ENCODE data around the gene TGFB2.

TGFB2 gene

GRCh38 chr1:218481116-218481775 is 136.1 kb downstream of the TGFB2 start:
- no peak for DNase-seq (ENCODE audit: low spot score)
- ChIA-PET POLR2A (ENCODE audit: low non-redundant PET) (no interaction called here), CTCF (no interaction called here)
- H3K27ac ChIP-seq, result no peak overlapping the region
- TF ChIP-seq, protein P1, sequence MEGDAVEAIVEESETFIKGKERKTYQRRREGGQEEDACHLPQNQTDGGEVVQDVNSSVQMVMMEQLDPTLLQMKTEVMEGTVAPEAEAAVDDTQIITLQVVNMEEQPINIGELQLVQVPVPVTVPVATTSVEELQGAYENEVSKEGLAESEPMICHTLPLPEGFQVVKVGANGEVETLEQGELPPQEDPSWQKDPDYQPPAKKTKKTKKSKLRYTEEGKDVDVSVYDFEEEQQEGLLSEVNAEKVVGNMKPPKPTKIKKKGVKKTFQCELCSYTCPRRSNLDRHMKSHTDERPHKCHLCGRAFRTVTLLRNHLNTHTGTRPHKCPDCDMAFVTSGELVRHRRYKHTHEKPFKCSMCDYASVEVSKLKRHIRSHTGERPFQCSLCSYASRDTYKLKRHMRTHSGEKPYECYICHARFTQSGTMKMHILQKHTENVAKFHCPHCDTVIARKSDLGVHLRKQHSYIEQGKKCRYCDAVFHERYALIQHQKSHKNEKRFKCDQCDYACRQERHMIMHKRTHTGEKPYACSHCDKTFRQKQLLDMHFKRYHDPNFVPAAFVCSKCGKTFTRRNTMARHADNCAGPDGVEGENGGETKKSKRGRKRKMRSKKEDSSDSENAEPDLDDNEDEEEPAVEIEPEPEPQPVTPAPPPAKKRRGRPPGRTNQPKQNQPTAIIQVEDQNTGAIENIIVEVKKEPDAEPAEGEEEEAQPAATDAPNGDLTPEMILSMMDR (conservative IDR thresholded peaks at IDR 0.05; ENCODE audit: low read depth), result no peak

GRCh38 chr1:218482683-218483082 is 137.5 kb downstream of the TGFB2 start:
- ChIA-PET POLR2A (ENCODE audit: low non-redundant PET) (no interaction called here), CTCF (no interaction called here)
- TF ChIP-seq, protein P1 (conservative IDR thresholded peaks at IDR 0.05; ENCODE audit: low read depth), result no peak
- DNase-seq (ENCODE audit: low spot score), result no peak
- no peak overlapping the region for H3K27ac ChIP-seq

GRCh38 chr1:218485241-218485928 is 140.2 kb downstream of the TGFB2 start:
- ChIA-PET POLR2A (ENCODE audit: low non-redundant PET) (no interaction called here), CTCF (no interaction called here)
- TF ChIP-seq, protein P1 (conservative IDR thresholded peaks at IDR 0.05; ENCODE audit: low read depth), result no peak
- no peak overlapping the region for H3K27ac ChIP-seq
- DNase-seq (ENCODE audit: low spot score), result no peak

- no peak for DNase-seq (ENCODE audit: low spot score)
- no peak overlapping the region for H3K27ac ChIP-seq
- CTCF ChIA-PET, result interaction anchor here (0.6 kb wide), 1 partner anchor 1499 kb away, joined by 3 read pairs; no protein-coding TSS in a partner anchor
- POLR2A ChIA-PET (ENCODE audit: low non-redundant PET), result no interaction called here
- TF ChIP-seq, protein P1 (conservative IDR thresholded peaks at IDR 0.05; ENCODE audit: low read depth), result no peak
These were observed 143.4 kb downstream of the TGFB2 start for GRCh38 chr1:218488531-218488930.

DNA sequence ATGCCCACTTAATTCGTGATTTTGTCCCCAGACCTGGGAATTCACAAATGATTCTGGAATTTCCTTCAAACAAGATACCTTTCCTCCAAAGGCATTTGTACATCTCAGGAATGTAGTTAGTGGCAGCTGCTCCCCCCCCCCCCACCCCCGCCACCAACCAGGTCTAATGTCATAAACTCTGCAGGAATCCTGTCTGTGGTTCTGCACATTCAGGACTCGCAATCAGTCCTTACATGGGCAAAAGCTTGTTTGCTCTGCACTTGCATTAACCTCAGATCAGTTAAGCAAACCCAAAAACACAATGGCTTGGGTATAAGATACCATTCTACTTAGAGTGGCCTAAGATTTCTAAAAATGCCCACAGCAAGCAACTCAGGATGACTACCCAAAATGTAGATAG is 143.8 kb downstream of the TGFB2 start:
- no peak overlapping the region for H3K27ac ChIP-seq
- ChIA-PET CTCF (interaction anchor here (0.6 kb wide), 2 partner anchors 219 to 1498 kb away, joined by 3 read pairs; no protein-coding TSS in a partner anchor), POLR2A (ENCODE audit: low non-redundant PET) (no interaction called here)
- TF ChIP-seq, protein P1 (conservative IDR thresholded peaks at IDR 0.05; ENCODE audit: low read depth), result no peak
- no peak for DNase-seq (ENCODE audit: low spot score)

DNA sequence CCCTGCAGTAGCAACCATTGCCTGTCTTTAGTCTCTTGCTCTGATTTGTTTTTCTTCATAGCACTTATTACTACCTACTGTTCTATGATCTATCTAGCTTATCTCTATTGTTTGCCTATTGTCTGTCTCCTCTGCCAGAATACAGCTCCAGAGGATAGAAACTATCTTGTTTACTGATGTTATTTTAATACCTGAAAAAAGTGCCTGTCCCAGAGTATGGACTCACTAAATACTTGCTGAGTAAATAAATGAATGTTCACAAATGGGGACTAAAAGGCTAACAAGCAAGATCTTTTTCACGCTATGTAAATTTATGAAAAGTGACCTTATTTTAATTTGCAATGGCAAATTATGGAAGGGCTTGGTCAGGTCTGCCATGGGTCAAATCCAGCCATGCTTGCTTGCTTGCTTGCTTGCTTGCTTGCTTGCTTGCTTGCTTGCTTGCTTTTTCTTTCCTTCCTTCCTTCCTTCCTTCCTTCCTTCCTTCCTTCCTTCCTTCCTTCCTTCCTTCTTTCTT is 145.3 kb downstream of the TGFB2 start:
- ChIA-PET CTCF (interaction anchor here (0.6 kb wide), 1 partner anchor 10 kb away, joined by 3 read pairs; no protein-coding TSS in a partner anchor), POLR2A (ENCODE audit: low non-redundant PET) (no interaction called here)
- no peak for DNase-seq (ENCODE audit: low spot score)
- TF ChIP-seq, protein P1 (conservative IDR thresholded peaks at IDR 0.05; ENCODE audit: low read depth), result no peak
- H3K27ac ChIP-seq, result no peak overlapping the region
